Subcutaneous adipose tissue (tissue), 4 donors: ENCODE results near the gene SMARCA1. TPM values are rescaled to one million over a fixed set of nuclear protein-coding genes. Genes with fewer than 3 reads are reported as not detected.

ENCODE experiments used
- CTCF ChIP-seq: fragments of 450-650 bp; IDR thresholded peaks from one replicate; pipeline ENCODE4 v1.5.1; 2016; ENCODE audit warnings: low read depth, mild to moderate bottlenecking, control low read depth, antibody characterized with exemption, moderate library complexity
- total RNA-seq, 4 donors: library from RNA; depleted of rRNA; stranded (reverse); fragments of >200 nt; gene quantifications; one replicate each; pipeline ENCODE4 v1.1.0, GENCODE V29; 2016

Gene SMARCA1
- total RNA-seq, 4 donors from 2014 or later: 28.8 to 39.9 (median 37.7) TPM

- TF ChIP-seq CTCF: no peak
Measured at GRCh38 chrX:129450123-129450522, 73.2 kb downstream of the SMARCA1 start.

GRCh38 chrX:129449148-129449547, 74.1 kb downstream of the SMARCA1 start:
- TF ChIP-seq CTCF: no peak

- no peak for TF ChIP-seq CTCF
Measured at GRCh38 chrX:129445436-129445835, 77.9 kb downstream of the SMARCA1 start.

GRCh38 chrX:129433945-129434344, 89.3 kb downstream of the SMARCA1 start:
- TF ChIP-seq CTCF: no peak

- TF ChIP-seq CTCF: no peak
Measured at GRCh38 chrX:129433461-129433860, 89.8 kb downstream of the SMARCA1 start.

- no peak for TF ChIP-seq CTCF
Measured at GRCh38 chrX:129427267-129427666, 96.0 kb downstream of the SMARCA1 start.

- TF ChIP-seq CTCF: no peak
Measured at GRCh38 chrX:129423191-129423590, 100.1 kb downstream of the SMARCA1 start.

- TF ChIP-seq CTCF: no peak
Measured at GRCh38 chrX:129404670-129405008, 118.7 kb downstream of the SMARCA1 start.
